Right cardiac atrium (tissue), 5 donors: ENCODE measurements around the gene CAPN8. TPM values are rescaled to one million over a fixed set of nuclear protein-coding genes. Genes with fewer than 3 reads are reported as not detected.

Source experiments
- ATAC-seq, 2 donors: fragments of 200-7000 bp; cut with Tn5 transposase; one replicate each; pipeline versions ENCODE4 v1.8.0 to v1.9.1; 2020; ENCODE audit warnings: moderate library complexity in 2 of 2, mild to moderate bottlenecking in 1 of 2
- DNase-seq, 3 donors: peaks; one replicate each; pipeline ENCODE4 v3.0.0-alpha.2; 2020
- H3K27ac ChIP-seq: one replicate; pipeline ENCODE4 v1.5.1; 2013; ENCODE audit warnings: mild to moderate bottlenecking, low read length, control low read depth, moderate library complexity
- H3K27me3 ChIP-seq: one replicate; pipeline ENCODE4 v1.6.1; 2013; ENCODE audit not compliant: control insufficient read depth, insufficient read depth
- H3K4me1 ChIP-seq: one replicate; pipeline ENCODE4 v1.6.1; 2013; ENCODE audit warnings: low read length; ENCODE audit not compliant: control insufficient read depth, insufficient read depth
- H3K4me3 ChIP-seq: one replicate; pipeline ENCODE4 v1.5.1; 2013; ENCODE audit warnings: low read length, control low read depth
- H3K9me3 ChIP-seq: one replicate; pipeline ENCODE4 v1.6.1; 2013; ENCODE audit warnings: low read length; ENCODE audit not compliant: control insufficient read depth
- WGBS: extraction: QIAGEN DNeasy Blood & Tissue Kit; methylation state at CpG from one replicate; pipeline ENCODE4 v1.1.7; 2013; 5-methylcytosine and 5-hydroxymethylcytosine counted together
- intact Hi-C, 4 donors: fragments of 100-400 bp; cut with DNase I; formaldehyde crosslinking; loops; one replicate each; pipeline versions ENCODE4 v1.11.0 to v1.14.0; 2022 to 2023
- polyA plus RNA-seq: library from polyadenylated mRNA; stranded (reverse); fragments of 200-250 nt; gene quantifications from one replicate; pipeline ENCODE4 v1.2.3, GENCODE V29; 2013
- total RNA-seq, 4 donors: library from RNA; stranded (reverse); fragmentation: NEBNext Ultra II Directional; extraction: Animal tissue kit (Norgen Biotek cat#: 25700); gene quantifications; one replicate each; pipeline ENCODE4 v1.2.1, GENCODE V29; 2021
- donor health status: healthy with polysubstance abuse.
- donor health status: DM: no; HTN: yes; CAD: no.
- donor health status: DM: no; HTN: no; CAD: no.
- donor health status: DM: no; HTN: yes; CAD: no; lungs with severe emphysema.
- donor health status: DM: yes; HTN: yes; CAD: no.

CAPN8 gene
- total and polyA plus RNA-seq, 5 donors, result 0.23 TPM; not detected in 4

DNA sequence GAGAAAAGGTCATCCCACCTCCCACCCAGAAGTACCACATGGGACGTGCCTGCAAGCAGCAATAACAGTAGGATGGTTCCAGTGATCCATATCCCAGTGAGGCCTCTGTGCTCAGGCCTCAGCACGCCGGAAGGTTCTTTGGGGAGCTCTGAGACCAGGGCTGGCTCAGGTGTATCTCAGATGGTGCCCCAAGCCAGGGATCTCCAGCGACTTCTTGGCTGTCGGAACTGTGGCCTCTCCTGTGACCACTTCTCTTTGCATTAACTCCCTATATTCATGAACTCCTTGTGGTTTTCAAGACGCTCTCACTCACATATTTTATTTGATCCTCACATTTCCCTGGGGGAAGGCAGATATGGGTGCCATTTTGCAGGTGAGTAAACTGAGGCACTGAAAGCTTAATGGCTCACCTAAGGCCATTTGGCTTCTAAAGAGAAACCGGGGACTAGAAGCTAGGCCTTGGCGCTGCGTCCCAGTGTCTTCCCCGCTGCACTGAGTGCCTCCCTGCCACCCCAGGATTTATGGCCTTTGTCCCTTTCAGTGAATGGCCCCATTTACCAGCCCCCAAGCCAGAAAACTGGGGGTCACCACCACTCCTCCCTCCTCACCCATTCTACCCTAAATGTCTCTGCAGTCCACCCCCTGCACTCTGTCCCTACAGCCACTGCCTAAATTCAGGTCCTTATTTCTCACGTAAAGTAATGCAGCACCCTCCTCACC lies 170.4 kb downstream of the CAPN8 start:
- no peaks in the 10 kb centered on the region for H3K4me1 ChIP-seq
- H3K27me3 ChIP-seq, result no peaks in the 10 kb centered on the region
- DNase-seq (no peak), ATAC-seq (no peak)
- H3K27ac ChIP-seq, result no peak overlapping the region
- no peaks in the 10 kb centered on the region for H3K9me3 ChIP-seq
- 89% methylated on average over 11 of the region's 11 CpGs for WGBS
- no peak overlapping the region for H3K4me3 ChIP-seq
- intact Hi-C loops, result no loop called here

DNA sequence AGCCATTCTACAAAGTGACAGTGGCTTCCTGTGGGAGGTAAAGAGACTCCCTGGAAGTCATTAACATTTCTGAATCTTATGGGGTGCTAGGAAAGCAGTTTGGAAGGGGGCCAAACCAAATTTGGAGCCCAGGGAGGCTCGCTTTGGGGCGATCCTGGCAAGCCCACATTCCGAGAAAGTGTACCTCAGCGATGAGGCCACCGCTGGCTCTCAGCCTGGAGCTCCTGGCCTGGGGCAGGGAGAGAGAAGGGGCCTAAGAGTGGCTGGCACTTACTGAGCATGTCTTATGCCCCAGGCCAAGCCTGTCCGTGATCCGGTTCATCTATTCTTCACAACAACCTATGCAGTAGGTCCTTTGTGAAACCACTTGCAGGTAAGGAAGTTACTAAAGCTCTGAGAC lies 173.5 kb downstream of the CAPN8 start:
- H3K4me1 ChIP-seq, result no peaks in the 10 kb centered on the region
- H3K27me3 ChIP-seq, result no peaks in the 10 kb centered on the region
- peaks cover 3% of the 10 kb centered on the region for H3K9me3 ChIP-seq
- 74% methylated on average over 7 of the region's 7 CpGs for WGBS
- no peak for ATAC-seq
- no peak for DNase-seq
- no peak overlapping the region for H3K4me3 ChIP-seq
- H3K27ac ChIP-seq, result no peak overlapping the region
- intact Hi-C loops, result no loop called here

Other genes starting within 250 kb of the CAPN8 start
- 10 to 100 TPM; 58.6 to 91.6 (median 73.2) TPM for gene CAPN2, start 46.8 kb upstream of the CAPN8 start, total RNA-seq
- 52.7 TPM for gene CAPN2, start 46.8 kb upstream of the CAPN8 start, polyA plus RNA-seq
- 10 to 100 TPM; 25.9 to 29.7 (median 29.6) TPM for gene TP53BP2, start 180.2 kb upstream of the CAPN8 start, total RNA-seq
- 9.8 TPM for gene TP53BP2, start 180.2 kb upstream of the CAPN8 start, polyA plus RNA-seq